KMS-11 (cell line): ENCODE measurements around the gene GSTM3.

Experiments
- H2AFZ ChIP-seq: fragments of 200-600 bp; sonication (generic); 2 replicates; pipeline ENCODE4 v1.6.1; 2016; ENCODE audit warnings: antibody characterized with exemption, mixed run types, low read depth
- H3K27ac ChIP-seq: fragments of 200-600 bp; sonication (generic); 2 replicates; pipeline ENCODE4 v1.6.1; 2016; ENCODE audit warnings: mild to moderate bottlenecking, mixed run types
- H3K27me3 ChIP-seq: fragments of 200-600 bp; sonication (generic); 2 replicates; pipeline ENCODE4 v1.6.1; 2017; ENCODE audit warnings: mild to moderate bottlenecking, low read depth, mixed run types, moderate library complexity; ENCODE audit not compliant: insufficient read depth
- H3K36me3 ChIP-seq: fragments of 200-600 bp; sonication (generic); 2 replicates; pipeline ENCODE4 v1.6.1; 2017; ENCODE audit warnings: mild to moderate bottlenecking, mixed run types; ENCODE audit not compliant: insufficient read depth
- H3K4me1 ChIP-seq: fragments of 200-600 bp; sonication (generic); 2 replicates; pipeline ENCODE4 v1.6.1; 2016; ENCODE audit warnings: mild to moderate bottlenecking, low read depth, mixed run types; ENCODE audit not compliant: poor library complexity, severe bottlenecking
- H3K4me2 ChIP-seq: fragments of 200-600 bp; sonication (generic); 2 replicates; pipeline ENCODE4 v1.7.0; 2016; ENCODE audit warnings: mild to moderate bottlenecking, mixed run types
- H3K4me3 ChIP-seq: fragments of 200-600 bp; sonication (generic); IDR thresholded peaks from 2 replicates; pipeline ENCODE4 v1.6.1; 2017; ENCODE audit warnings: low read depth, low read length, mixed read lengths; ENCODE audit not compliant: insufficient read depth
- H3K79me2 ChIP-seq: fragments of 200-600 bp; sonication (generic); 2 replicates; pipeline ENCODE4 v1.6.1; 2016; ENCODE audit warnings: low read depth, mixed run types; ENCODE audit not compliant: insufficient read depth
- H3K9ac ChIP-seq: fragments of 200-600 bp; sonication (generic); 2 replicates; pipeline ENCODE4 v1.6.1; 2016; ENCODE audit warnings: mild to moderate bottlenecking, mixed run types
- H4K20me1 ChIP-seq: fragments of 200-600 bp; sonication (generic); 2 replicates; pipeline ENCODE4 v1.6.1; 2016; ENCODE audit warnings: mild to moderate bottlenecking, mixed run types; ENCODE audit not compliant: insufficient read depth
- CTCF ChIP-seq: fragments of 200-600 bp; sonication (generic); conservative IDR thresholded peaks from 2 replicates; pipeline ENCODE4 v1.6.1; 2017; ENCODE audit warnings: low read depth, mild to moderate bottlenecking, antibody characterized with exemption, low read length, moderate library complexity, mixed read lengths

GSTM3 gene

GRCh38 chr1:109726728-109727373 is 14.0 kb downstream of the GSTM3 start:
- H2AFZ ChIP-seq: no peak overlapping the region
- H3K4me3 ChIP-seq: no peak overlapping the region
- no peak overlapping the region for H3K4me2 ChIP-seq
- no peaks in the 10 kb centered on the region for H4K20me1 ChIP-seq
- H3K36me3 ChIP-seq: no peaks in the 10 kb centered on the region
- H3K27me3 ChIP-seq: no peaks in the 10 kb centered on the region
- H3K79me2 ChIP-seq: no peaks in the 10 kb centered on the region
- no peak for TF ChIP-seq CTCF
- no peaks in the 10 kb centered on the region for H3K4me1 ChIP-seq
- H3K9ac ChIP-seq: no peak overlapping the region
- no peak overlapping the region for H3K27ac ChIP-seq

GRCh38 chr1:109726007-109726406 is 14.8 kb downstream of the GSTM3 start:
- Histone ChIP-seq H3K36me3 (no peaks in the 10 kb centered on the region), H3K27me3 (no peaks in the 10 kb centered on the region), H2AFZ (no peak overlapping the region), H3K4me1 (no peaks in the 10 kb centered on the region), H3K79me2 (no peaks in the 10 kb centered on the region), H3K4me2 (no peak overlapping the region), H3K27ac (no peak overlapping the region), H4K20me1 (no peaks in the 10 kb centered on the region), H3K9ac (no peak overlapping the region), H3K4me3 (no peak overlapping the region)
- TF ChIP-seq CTCF: no peak

GRCh38 chr1:109725510-109725909 is 15.3 kb downstream of the GSTM3 start:
- no peak overlapping the region for H3K4me2 ChIP-seq
- H3K27ac ChIP-seq: no peak overlapping the region
- no peaks in the 10 kb centered on the region for H3K27me3 ChIP-seq
- H3K79me2 ChIP-seq: no peaks in the 10 kb centered on the region
- no peak for TF ChIP-seq CTCF
- no peak overlapping the region for H3K4me3 ChIP-seq
- H3K36me3 ChIP-seq: no peaks in the 10 kb centered on the region
- H2AFZ ChIP-seq: no peak overlapping the region
- no peaks in the 10 kb centered on the region for H4K20me1 ChIP-seq
- no peaks in the 10 kb centered on the region for H3K4me1 ChIP-seq
- H3K9ac ChIP-seq: no peak overlapping the region

- TF ChIP-seq CTCF: no peak
- H3K79me2 ChIP-seq: no peaks in the 10 kb centered on the region
- H3K4me2 ChIP-seq: no peak overlapping the region
- H3K36me3 ChIP-seq: no peaks in the 10 kb centered on the region
- H3K9ac ChIP-seq: no peak overlapping the region
- no peaks in the 10 kb centered on the region for H4K20me1 ChIP-seq
- H3K4me3 ChIP-seq: no peak overlapping the region
- H3K27me3 ChIP-seq: no peaks in the 10 kb centered on the region
- peaks cover 2% of the 10 kb centered on the region for H3K4me1 ChIP-seq
- H2AFZ ChIP-seq: no peak overlapping the region
- no peak overlapping the region for H3K27ac ChIP-seq
Measured at GRCh38 chr1:109724933-109725332, 15.9 kb downstream of the GSTM3 start.
